NCI-H2107 (cell line): ENCODE results near the gene SH3GL3.

Experiments used
- DNase-seq: peaks from one replicate; lab custom pipeline; 2025; lab: John Stamatoyannopoulos, UW

The SH3GL3 gene

GRCh38 chr15:83462026-83462425 is 14.9 kb downstream of the SH3GL3 start:
- DNase-seq, result no peak

- DNase-seq, result no peak
Observed at GRCh38 chr15:83462953-83463433, 15.9 kb downstream of the SH3GL3 start.

- DNase-seq, result no peak
Observed at GRCh38 chr15:83470887-83471286, 23.7 kb downstream of the SH3GL3 start.

- DNase-seq, result no peak
Observed at GRCh38 chr15:83471307-83471866, 24.2 kb downstream of the SH3GL3 start.

GRCh38 chr15:83472151-83472550 is 25.0 kb downstream of the SH3GL3 start:
- DNase-seq, result no peak

- no peak for DNase-seq
Observed at GRCh38 chr15:83472797-83473196, 25.7 kb downstream of the SH3GL3 start.

GRCh38 chr15:83474578-83474977 is 27.4 kb downstream of the SH3GL3 start:
- no peak for DNase-seq

- DNase-seq, result no peak
Observed at GRCh38 chr15:83475551-83475950, 28.4 kb downstream of the SH3GL3 start.

GRCh38 chr15:83476066-83476465 is 28.9 kb downstream of the SH3GL3 start:
- DNase-seq, result no peak

GRCh38 chr15:83476708-83477107 is 29.6 kb downstream of the SH3GL3 start:
- no peak for DNase-seq

- no peak for DNase-seq
Observed at GRCh38 chr15:83477172-83477807, 30.1 kb downstream of the SH3GL3 start.

GRCh38 chr15:83477808-83478537 is 30.8 kb downstream of the SH3GL3 start:
- DNase-seq, result no peak

GRCh38 chr15:83483612-83484011 is 36.5 kb downstream of the SH3GL3 start:
- DNase-seq, result no peak

- no peak for DNase-seq
Observed at GRCh38 chr15:83484636-83485035, 37.5 kb downstream of the SH3GL3 start.

GRCh38 chr15:83486363-83486762 is 39.2 kb downstream of the SH3GL3 start:
- DNase-seq, result no peak

- DNase-seq, result no peak
Observed at GRCh38 chr15:83487519-83487918, 40.4 kb downstream of the SH3GL3 start.

GRCh38 chr15:83489690-83490089 is 42.5 kb downstream of the SH3GL3 start:
- DNase-seq, result no peak

GRCh38 chr15:83491486-83491885 is 44.3 kb downstream of the SH3GL3 start:
- no peak for DNase-seq

GRCh38 chr15:83496766-83497165 is 49.6 kb downstream of the SH3GL3 start:
- DNase-seq, result no peak

- no peak for DNase-seq
Observed at GRCh38 chr15:83498374-83498773, 51.2 kb downstream of the SH3GL3 start.

GRCh38 chr15:83498801-83499200 is 51.7 kb downstream of the SH3GL3 start:
- no peak for DNase-seq

GRCh38 chr15:83499476-83499875 is 52.3 kb downstream of the SH3GL3 start:
- no peak for DNase-seq
